Peyer's patch (tissue), 4 donors: Measurements from ENCODE around the gene DOCK3.

ENCODE experiments used
- CTCF ChIP-seq, 6 experiments: fragments of 450-650 bp in 4 of 6; fragments of 200-600 bp in 2 of 6; sonication (generic) in 1 of 6; IDR thresholded peaks; one replicate each; pipeline ENCODE4 v1.5.1; 2017 to 2019; ENCODE audit warnings: antibody characterized with exemption in 6 of 6, mild to moderate bottlenecking in 3 of 6, moderate library complexity in 1 of 6
- POLR2A ChIP-seq, 2 donors: fragments of 450-650 bp; IDR thresholded peaks; one replicate each; pipeline ENCODE4 v1.5.1; 2017; ENCODE audit warnings: antibody characterized with exemption in 2 of 2, mild to moderate bottlenecking in 2 of 2, moderate library complexity in 2 of 2

- no peak for TF ChIP-seq CTCF (IDR thresholded peaks at IDR 0.05)
- TF ChIP-seq POLR2A (IDR thresholded peaks at IDR 0.05) = no peak
These were observed 712.1 kb downstream of the DOCK3 start for GRCh38 chr3:51386852-51387229.
